Thymus (tissue), 11 donors: Measurements from ENCODE around the gene RECK. TPM values are rescaled to one million over a fixed set of nuclear protein-coding genes. Genes with fewer than 3 reads are reported as not detected.

ENCODE experiments used
- DNase-seq, 9 donors: peaks; one replicate each; pipeline ENCODE4 v3.0.0-alpha.2; 2013; ENCODE audit warnings: low spot score in 9 of 9, low read depth in 6 of 9, missing footprints in 1 of 9
- H3K27ac ChIP-seq, 2 donors: one replicate each; pipeline ENCODE4 v1.5.1; 2013; ENCODE audit warnings: control low read depth in 1 of 2, low read depth in 1 of 2, low read length in 1 of 2, mild to moderate bottlenecking in 1 of 2, moderate library complexity in 1 of 2
- H3K27me3 ChIP-seq, 2 donors: one replicate each; pipeline ENCODE4 v1.5.1; 2013; ENCODE audit warnings: low read length in 1 of 2; ENCODE audit not compliant: control insufficient read depth in 2 of 2, insufficient read depth in 1 of 2
- H3K36me3 ChIP-seq, 2 donors: one replicate each; pipeline ENCODE4 v1.5.1; 2013; ENCODE audit warnings: low read length in 1 of 2, mild to moderate bottlenecking in 1 of 2, moderate library complexity in 1 of 2; ENCODE audit not compliant: control insufficient read depth in 2 of 2, insufficient read depth in 2 of 2
- H3K4me1 ChIP-seq, 2 donors: one replicate each; pipeline ENCODE4 v1.5.1; 2013; ENCODE audit warnings: low read length in 2 of 2; ENCODE audit not compliant: control insufficient read depth in 2 of 2, insufficient read depth in 2 of 2
- H3K4me3 ChIP-seq, 2 donors: one replicate each; pipeline ENCODE4 v1.5.1; 2013; ENCODE audit warnings: low read length in 2 of 2, control low read depth in 1 of 2, mild to moderate bottlenecking in 1 of 2
- H3K9me3 ChIP-seq, 2 donors: one replicate each; pipeline ENCODE4 v1.5.1; 2013; ENCODE audit warnings: low read length in 1 of 2, mild to moderate bottlenecking in 1 of 2; ENCODE audit not compliant: control insufficient read depth in 2 of 2, insufficient read depth in 1 of 2
- WGBS: extraction: QIAGEN DNeasy Blood & Tissue Kit; methylation state at CpG from one replicate; pipeline ENCODE4 v1.1.7; 2013; 5-methylcytosine and 5-hydroxymethylcytosine counted together
- polyA plus RNA-seq: library from polyadenylated mRNA; stranded (reverse); fragments of 200-250 nt; gene quantifications from one replicate; pipeline ENCODE4 v1.2.3, GENCODE V29; 2013
- total RNA-seq: library from RNA; stranded (reverse); fragments of 120-200 nt; gene quantifications from one replicate; pipeline ENCODE4 v1.2.4, GENCODE V29; 2013
- donor health status: healthy.

RECK gene
- total and polyA plus RNA-seq, 2 donors: 3.3 to 6.6 TPM

DNA sequence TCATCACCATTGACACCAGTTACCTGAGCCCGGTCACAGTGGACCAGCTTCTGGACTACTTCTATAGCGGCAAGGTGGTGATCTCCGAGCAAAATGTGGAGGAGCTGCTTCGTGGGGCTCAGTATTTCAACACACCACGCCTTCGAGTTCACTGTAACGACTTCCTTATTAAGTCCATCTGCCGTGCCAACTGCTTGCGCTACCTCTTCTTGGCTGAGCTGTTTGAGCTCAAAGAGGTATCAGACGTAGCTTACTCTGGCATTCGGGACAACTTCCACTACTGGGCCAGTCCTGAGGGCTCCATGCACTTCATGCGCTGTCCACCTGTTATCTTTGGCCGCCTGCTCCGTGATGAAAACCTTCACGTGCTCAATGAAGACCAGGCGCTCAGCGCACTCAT, 133.0 kb downstream of the RECK start:
- WGBS: 95% methylated on average over 17 of the region's 17 CpGs
- Histone ChIP-seq H3K9me3 (no peaks in the 10 kb centered on the region), H3K4me1 (peaks cover under 1 to 11% of the 10 kb centered on the region in 2 donors), H3K4me3 (no peak overlapping the region), H3K27ac (no peak overlapping the region), H3K27me3 (peaks cover 0 to 3% of the 10 kb centered on the region in 2 donors), H3K36me3 (no peaks in the 10 kb centered on the region)
- DNase-seq: no peak

DNA sequence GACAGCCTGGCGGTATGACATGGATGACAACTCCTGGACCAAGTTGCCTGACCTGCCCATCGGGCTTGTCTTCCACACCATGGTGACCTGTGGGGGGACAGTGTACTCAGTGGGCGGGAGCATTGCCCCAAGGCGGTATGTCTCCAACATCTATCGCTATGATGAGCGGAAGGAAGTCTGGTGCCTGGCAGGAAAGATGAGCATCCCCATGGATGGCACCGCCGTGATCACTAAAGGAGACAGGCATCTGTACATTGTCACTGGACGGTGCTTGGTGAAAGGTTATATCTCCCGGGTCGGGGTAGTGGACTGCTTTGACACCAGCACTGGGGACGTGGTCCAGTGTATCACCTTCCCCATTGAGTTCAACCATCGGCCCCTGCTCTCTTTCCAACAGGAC, 133.8 kb downstream of the RECK start:
- Histone ChIP-seq H3K27ac (no peak overlapping the region), H3K36me3 (no peaks in the 10 kb centered on the region), H3K27me3 (peaks cover 0 to 3% of the 10 kb centered on the region in 2 donors), H3K4me1 (peaks cover 0 to 7% of the 10 kb centered on the region in 2 donors), H3K4me3 (no peak overlapping the region), H3K9me3 (no peaks in the 10 kb centered on the region)
- WGBS: 98% methylated on average over 13 of the region's 13 CpGs
- DNase-seq: no peak

DNA sequence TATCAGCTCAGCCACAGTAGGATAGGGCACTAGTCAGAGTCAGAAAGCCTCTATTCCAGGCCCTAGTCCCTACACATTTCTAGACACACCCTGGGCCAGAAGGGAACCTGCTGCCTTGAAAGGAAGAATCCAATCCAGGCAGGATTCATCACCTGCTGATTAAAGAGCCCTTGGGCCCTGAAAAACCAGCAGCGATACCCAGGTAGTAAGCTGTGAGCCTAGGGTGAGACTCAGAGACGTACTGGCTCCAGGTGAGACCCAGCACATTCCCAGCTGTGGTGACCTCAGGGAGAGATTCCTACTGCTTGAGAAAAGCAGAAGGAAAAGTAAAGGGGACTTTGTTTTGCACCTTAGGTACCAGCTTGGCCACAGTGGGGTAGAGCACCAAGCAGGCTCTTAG, 137.1 kb downstream of the RECK start:
- H3K36me3 ChIP-seq: no peaks in the 10 kb centered on the region
- no peak for DNase-seq
- H3K27me3 ChIP-seq: no peaks in the 10 kb centered on the region
- over 99% methylated on average over 2 of the region's 2 CpGs for WGBS
- no peaks in the 10 kb centered on the region for H3K4me1 ChIP-seq
- no peak overlapping the region for H3K4me3 ChIP-seq
- H3K27ac ChIP-seq: no peak overlapping the region
- H3K9me3 ChIP-seq: no peaks in the 10 kb centered on the region

Other genes with a start within 250 kb of the RECK start
- gene NPR2, start 245.3 kb upstream of the RECK start, total RNA-seq: 4.3 TPM
- 9.3 TPM for gene NPR2, start 245.3 kb upstream of the RECK start, polyA plus RNA-seq
- gene SPAG8, start 224.7 kb upstream of the RECK start, total RNA-seq: 3.1 TPM
- 3.4 TPM for gene SPAG8, start 224.7 kb upstream of the RECK start, polyA plus RNA-seq
- gene HINT2, start 221.9 kb upstream of the RECK start, total RNA-seq: 68.4 TPM
- 68.3 TPM for gene HINT2, start 221.9 kb upstream of the RECK start, polyA plus RNA-seq
- gene FAM221B, start 208.2 kb upstream of the RECK start, total RNA-seq: under 0.01 TPM
- 0.05 TPM for gene FAM221B, start 208.2 kb upstream of the RECK start, polyA plus RNA-seq
- gene TMEM8B, start 207.7 kb upstream of the RECK start, total RNA-seq: 1.5 TPM
- 11.9 TPM for gene TMEM8B, start 207.7 kb upstream of the RECK start, polyA plus RNA-seq
- gene OR13J1, start 166.5 kb upstream of the RECK start, total RNA-seq: not detected
- gene OR13J1, start 166.5 kb upstream of the RECK start, polyA plus RNA-seq: not detected
- 0.14 TPM for gene HRCT1, start 130.7 kb upstream of the RECK start, total RNA-seq
- gene HRCT1, start 130.7 kb upstream of the RECK start, polyA plus RNA-seq: 6.1 TPM
- gene SPAAR, start 127.4 kb upstream of the RECK start, total RNA-seq: 0.09 TPM
- gene SPAAR, start 127.4 kb upstream of the RECK start, polyA plus RNA-seq: 1.2 TPM
- gene OR2S2, start 78.8 kb upstream of the RECK start, total RNA-seq: not detected
- gene OR2S2, start 78.8 kb upstream of the RECK start, polyA plus RNA-seq: 0.02 TPM
- 19.8 TPM for gene GLIPR2, start 99.8 kb downstream of the RECK start, total RNA-seq
- 27.0 TPM for gene GLIPR2, start 99.8 kb downstream of the RECK start, polyA plus RNA-seq
- gene CCIN, start 132.5 kb downstream of the RECK start, total RNA-seq: 0.05 TPM
- 0.05 TPM for gene CCIN, start 132.5 kb downstream of the RECK start, polyA plus RNA-seq
- 199 TPM for gene CLTA, start 154.0 kb downstream of the RECK start, total RNA-seq
- gene CLTA, start 154.0 kb downstream of the RECK start, polyA plus RNA-seq: 131 TPM
- gene GNE, start 221.5 kb downstream of the RECK start, total RNA-seq: 6.0 TPM
- 5.3 TPM for gene GNE, start 221.5 kb downstream of the RECK start, polyA plus RNA-seq